Stimulated activated naive CD8-positive, alpha-beta T cell treated with anti-CD3 and anti-CD28 coated beads, Interleukin-15, Interleukin-2, amounts not matched to agents 100 U/mL and 50 U/mL, for 24 hours (primary cell): ENCODE results near the gene CPSF4L.
"Not testable (repeated sequence)": the region's sequence is repeated elsewhere in the genome, so short reads cannot be mapped to it uniquely, and the experiment has no call there.

Source experiments
- ATAC-seq: fragments of 150-1000 bp; cut with Tn5 transposase; one replicate; pipeline ENCODE4 v1.10.0; 2021
- DNase-seq: peaks from one replicate; pipeline ENCODE4 v3.0.0; 2021

Gene CPSF4L

GRCh38 chr17:73261617-73261951 is at the start of gene CPSF4L:
Gene CPSF4L, minus strand, starts transcription at chr17:73261880. Its CDS starts 62 bp downstream, at chr17:73261818.
- DNase-seq: no peak
- ATAC-seq: no peak

- DNase-seq (peak; percentile 26), ATAC-seq (peak; percentile 5)
These were observed 49.7 kb upstream of the CPSF4L start for GRCh38 chr17:73311428-73311780.

GRCh38 chr17:73309727-73310596 is 48.3 kb upstream of the CPSF4L start:
- DNase-seq: no peak
- ATAC-seq: no peak

- ATAC-seq, DNase-seq: not testable (repeated sequence)
These were observed 47.3 kb upstream of the CPSF4L start for GRCh38 chr17:73308959-73309358.

GRCh38 chr17:73308017-73308823 is 46.5 kb upstream of the CPSF4L start:
- ATAC-seq: no peak

GRCh38 chr17:73307130-73307529 is 45.5 kb upstream of the CPSF4L start:
- DNase-seq: no peak
- ATAC-seq: no peak

More at GRCh38 chr17:73308017-73308823, 46.5 kb upstream of the CPSF4L start:
- no peak for DNase-seq

- ATAC-seq: no peak
- DNase-seq: no peak
These were observed 44.5 kb upstream of the CPSF4L start for GRCh38 chr17:73305845-73306836.

- DNase-seq (no peak), ATAC-seq (no peak)
These were observed 43.5 kb upstream of the CPSF4L start for GRCh38 chr17:73304971-73305812.

GRCh38 chr17:73304438-73304837 is 42.8 kb upstream of the CPSF4L start:
- ATAC-seq (no peak), DNase-seq (no peak)

GRCh38 chr17:73302189-73302588 is 40.5 kb upstream of the CPSF4L start:
- DNase-seq (no peak), ATAC-seq (no peak)

- DNase-seq (no peak), ATAC-seq (no peak)
These were observed 39.7 kb upstream of the CPSF4L start for GRCh38 chr17:73301369-73301768.

GRCh38 chr17:73300392-73300791 is 38.7 kb upstream of the CPSF4L start:
- ATAC-seq: no peak
- no peak for DNase-seq

GRCh38 chr17:73297934-73298861 is 36.5 kb upstream of the CPSF4L start:
- no peak for ATAC-seq

GRCh38 chr17:73293480-73293911 is 31.8 kb upstream of the CPSF4L start:
- DNase-seq (no peak), ATAC-seq (no peak)

More at GRCh38 chr17:73297934-73298861, 36.5 kb upstream of the CPSF4L start:
- DNase-seq: no peak

- DNase-seq (no peak), ATAC-seq (no peak)
These were observed 31.4 kb upstream of the CPSF4L start for GRCh38 chr17:73293031-73293430.

GRCh38 chr17:73292031-73292531 is 30.4 kb upstream of the CPSF4L start:
- no peak for ATAC-seq
- no peak for DNase-seq

- DNase-seq (peak; percentile 22), ATAC-seq (peak; percentile 44)
These were observed 29.7 kb upstream of the CPSF4L start for GRCh38 chr17:73291260-73291801.

- DNase-seq (no peak), ATAC-seq (peak; percentile 10)
These were observed 28.9 kb upstream of the CPSF4L start for GRCh38 chr17:73290399-73291259.
